Dedifferentiated amniotic fluid mesenchymal stem cell (primary cell): ENCODE results near the gene HMBS.
"Not testable (repeated sequence)": the region's sequence is repeated elsewhere in the genome, so short reads cannot be mapped to it uniquely, and the experiment has no call there.

Experiments used
- DNase-seq: peaks from one replicate; pipeline ENCODE4 v3.0.0-alpha.2; 2016; ENCODE audit errors: extremely low spot score

The HMBS gene

DNA sequence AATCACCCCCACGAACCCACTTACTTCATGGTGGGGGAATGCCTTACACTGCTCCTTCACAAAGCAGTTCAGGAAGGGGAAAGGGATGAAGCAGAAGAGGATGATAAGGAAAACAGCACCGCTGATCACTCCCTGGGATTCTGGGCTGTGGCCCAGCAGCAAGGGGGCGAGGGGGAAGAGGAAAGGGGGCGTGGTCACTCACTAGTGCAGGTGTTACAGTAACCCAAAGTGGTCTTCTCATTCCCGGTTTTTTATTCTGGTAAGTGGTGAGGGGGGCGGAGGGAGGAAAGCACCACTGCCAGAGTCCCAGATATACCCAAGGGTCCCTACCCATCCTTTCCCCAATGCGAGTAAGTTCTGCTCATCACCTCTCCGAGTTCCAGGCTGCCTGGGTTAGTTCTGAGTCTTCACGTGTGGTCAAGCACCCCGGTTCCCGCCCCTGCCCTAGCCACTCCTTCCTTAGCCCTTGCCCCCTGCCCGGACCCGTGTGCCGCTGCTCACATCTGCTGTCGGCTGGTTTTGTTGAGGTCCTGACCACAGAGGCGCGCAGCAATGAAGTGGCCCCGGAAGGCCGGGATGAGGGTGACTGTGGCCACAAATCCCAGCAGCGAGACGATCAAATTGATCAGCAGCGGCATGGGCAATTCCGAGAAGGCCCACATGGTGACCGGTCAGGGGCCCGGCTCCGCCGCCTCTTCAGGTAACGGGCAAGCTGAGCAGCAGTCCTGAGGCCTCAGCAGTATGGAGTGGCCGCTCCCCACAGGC lies 16.5 kb downstream of the HMBS start:
- DNase-seq, result no peak

- peak; percentile 92 for DNase-seq
Observed at GRCh38 chr11:119101759-119102423, 17.2 kb downstream of the HMBS start, which contains the start of gene DPAGT1. Gene DPAGT1 (minus strand): TSS chr11:119101853. CDS start chr11:119101655, 198 bp downstream.

GRCh38 chr11:119103161-119103664 lies 18.5 kb downstream of the HMBS start:
- not testable (repeated sequence) for DNase-seq

DNA sequence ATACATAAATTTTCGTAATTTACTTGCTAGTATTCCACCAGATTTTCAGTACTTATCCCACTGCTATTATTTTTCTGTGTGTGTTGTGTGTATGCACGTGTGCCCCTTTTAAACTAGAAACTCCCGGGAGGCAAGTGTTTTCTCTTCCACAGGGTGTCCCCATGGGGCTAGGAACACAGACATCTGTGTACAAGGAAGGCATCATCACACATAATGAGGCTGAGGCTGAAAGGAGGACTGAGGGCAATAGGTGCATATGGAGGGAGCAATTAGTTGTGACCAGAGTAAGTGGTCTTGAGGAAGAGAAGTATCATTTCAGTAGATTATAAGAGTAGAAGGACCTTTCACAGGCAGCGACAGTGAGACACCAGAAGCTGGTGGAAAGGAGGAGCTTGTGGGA lies 19.1 kb downstream of the HMBS start:
- DNase-seq, result no peak

- DNase-seq, result peak; percentile 75
Observed at GRCh38 chr11:119106564-119107537, 22.2 kb downstream of the HMBS start, which contains the start of gene C2CD2L. Gene C2CD2L (plus strand): TSS chr11:119107344. CDS start chr11:119107742, 398 bp downstream.

GRCh38 chr11:119107538-119108145 lies 23.0 kb downstream of the HMBS start:
- DNase-seq, result no peak

DNA sequence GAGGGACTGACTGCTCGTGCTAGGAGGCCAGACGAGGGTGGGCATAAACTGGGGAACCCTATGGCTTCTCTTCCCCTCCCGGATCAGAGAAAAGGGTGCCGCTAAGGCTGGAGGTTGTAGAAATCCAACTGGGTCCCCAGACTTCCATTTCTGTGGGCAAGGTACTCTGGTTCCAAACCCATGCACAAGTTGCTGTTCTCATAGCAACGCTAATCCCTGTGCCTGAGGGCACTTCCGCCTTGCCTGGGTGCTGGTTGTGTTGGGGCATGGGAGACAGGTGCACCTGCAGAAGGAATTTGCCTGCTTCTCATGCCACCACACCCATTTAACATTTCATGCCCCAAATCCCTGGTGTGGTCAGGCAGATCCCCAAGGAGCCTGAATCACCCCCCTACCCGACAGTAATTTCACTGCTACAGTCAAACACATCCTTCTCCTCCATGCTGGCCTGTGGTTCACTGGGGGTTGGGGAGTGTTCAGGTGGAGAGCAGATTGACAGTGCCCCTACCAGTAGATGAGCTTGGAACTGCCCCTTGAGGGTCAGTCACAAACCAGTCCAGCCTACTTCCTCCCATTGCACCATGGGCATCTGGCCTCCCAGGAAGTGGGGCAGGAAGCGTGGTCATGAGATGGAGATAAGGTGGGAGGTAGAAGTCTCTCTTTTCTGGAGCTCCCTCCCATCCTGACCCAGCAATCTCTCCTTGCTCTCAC lies 23.6 kb downstream of the HMBS start:
- DNase-seq, result no peak

DNA sequence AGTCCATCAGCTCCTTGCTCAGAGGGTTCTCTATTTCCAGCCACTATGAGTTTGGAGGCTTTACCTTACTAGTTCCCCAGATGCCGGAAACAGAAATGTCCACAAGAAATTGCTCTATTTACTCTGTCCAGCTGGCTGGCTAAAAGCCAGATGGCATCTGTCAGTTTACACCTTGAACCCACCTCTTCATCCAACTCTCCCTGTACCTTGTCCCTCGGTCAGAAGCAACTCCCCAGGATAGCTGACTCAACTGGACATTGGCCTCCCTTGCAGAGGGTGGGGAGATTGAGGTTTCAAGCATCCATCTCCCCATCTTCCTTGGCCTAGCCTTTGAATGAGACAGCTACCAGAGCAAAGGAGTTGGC lies 24.2 kb downstream of the HMBS start:
- DNase-seq, result no peak

GRCh38 chr11:119109843-119110242 lies 25.2 kb downstream of the HMBS start:
- DNase-seq, result no peak

- DNase-seq, result no peak
Observed at GRCh38 chr11:119110439-119110838, 25.8 kb downstream of the HMBS start.

DNA sequence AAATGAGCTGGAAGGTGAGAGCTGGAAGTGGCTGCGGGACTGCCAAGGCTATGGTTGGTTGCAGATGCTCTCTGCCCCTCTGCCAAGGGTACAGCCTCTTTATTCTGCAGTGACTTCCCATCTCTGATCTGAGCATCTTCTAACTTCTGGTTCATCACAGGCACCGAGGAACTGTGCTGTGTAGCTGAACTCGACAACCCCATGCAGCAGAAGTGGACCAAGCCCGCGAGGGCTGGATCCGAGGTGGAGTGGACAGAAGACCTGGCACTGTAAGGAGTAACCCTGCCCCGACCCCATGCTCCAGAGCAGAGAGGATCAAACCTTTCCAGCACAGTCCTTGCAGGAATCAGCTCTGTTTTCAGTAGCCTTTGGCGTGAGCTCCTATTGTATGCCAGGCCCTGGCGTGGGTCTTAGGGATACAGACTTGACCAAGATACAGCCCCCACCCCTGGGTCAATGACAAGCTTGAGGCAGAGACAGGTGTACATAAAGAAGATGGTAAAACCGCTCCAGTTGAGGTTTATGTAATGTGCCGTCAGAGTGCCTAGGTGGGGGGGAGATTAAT lies 26.8 kb downstream of the HMBS start:
- no peak for DNase-seq

DNA sequence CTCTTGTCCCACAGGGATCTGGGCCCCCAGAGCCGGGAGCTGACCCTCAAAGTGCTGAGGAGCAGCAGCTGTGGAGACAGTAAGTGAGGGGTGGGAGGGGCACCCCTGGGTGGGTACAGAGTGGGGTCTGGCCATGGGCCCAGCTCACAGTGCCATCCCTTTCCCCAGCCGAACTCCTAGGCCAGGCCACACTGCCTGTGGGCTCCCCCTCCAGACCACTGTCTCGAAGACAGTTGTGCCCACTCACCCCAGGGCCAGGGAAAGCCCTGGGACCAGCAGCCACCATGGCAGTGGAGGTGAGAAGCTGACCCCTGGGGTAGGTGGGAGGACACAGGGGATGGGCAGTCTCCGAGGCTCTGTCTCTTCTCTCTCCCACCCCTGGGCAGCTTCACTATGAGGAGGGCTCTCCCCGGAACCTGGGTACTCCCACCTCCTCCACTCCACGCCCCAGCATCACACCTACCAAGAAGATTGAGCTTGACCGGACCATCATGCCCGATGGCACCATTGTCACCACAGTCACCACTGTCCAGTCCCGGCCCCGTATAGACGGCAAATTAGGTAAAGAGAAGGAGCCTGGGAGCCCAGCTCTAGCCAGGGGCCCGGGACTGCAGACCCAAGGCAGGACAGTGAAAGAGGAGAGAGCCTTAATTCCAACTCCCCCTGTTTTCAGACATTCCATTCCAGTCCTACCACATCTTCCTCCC lies 27.8 kb downstream of the HMBS start:
- DNase-seq, result no peak

DNA sequence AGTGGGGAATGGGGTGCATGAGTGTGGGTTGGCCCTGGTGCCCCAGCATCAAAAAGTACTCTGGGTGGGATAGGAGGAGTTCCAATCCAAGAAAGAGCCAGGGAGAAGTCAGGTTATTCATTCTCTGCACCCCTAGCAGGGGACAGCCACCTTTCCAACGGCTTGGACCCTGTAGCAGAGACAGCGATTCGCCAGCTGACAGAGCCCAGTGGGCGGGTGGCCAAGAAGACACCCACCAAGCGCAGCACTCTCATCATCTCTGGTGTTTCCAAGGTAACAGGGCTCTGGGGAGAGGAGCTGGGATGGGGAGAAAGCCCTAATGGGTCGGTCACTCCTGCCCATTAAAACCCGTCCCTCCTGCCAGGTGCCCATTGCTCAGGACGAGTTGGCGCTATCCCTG lies 29.0 kb downstream of the HMBS start:
- no peak for DNase-seq

GRCh38 chr11:119114351-119114750 lies 29.7 kb downstream of the HMBS start:
- DNase-seq, result no peak

DNA sequence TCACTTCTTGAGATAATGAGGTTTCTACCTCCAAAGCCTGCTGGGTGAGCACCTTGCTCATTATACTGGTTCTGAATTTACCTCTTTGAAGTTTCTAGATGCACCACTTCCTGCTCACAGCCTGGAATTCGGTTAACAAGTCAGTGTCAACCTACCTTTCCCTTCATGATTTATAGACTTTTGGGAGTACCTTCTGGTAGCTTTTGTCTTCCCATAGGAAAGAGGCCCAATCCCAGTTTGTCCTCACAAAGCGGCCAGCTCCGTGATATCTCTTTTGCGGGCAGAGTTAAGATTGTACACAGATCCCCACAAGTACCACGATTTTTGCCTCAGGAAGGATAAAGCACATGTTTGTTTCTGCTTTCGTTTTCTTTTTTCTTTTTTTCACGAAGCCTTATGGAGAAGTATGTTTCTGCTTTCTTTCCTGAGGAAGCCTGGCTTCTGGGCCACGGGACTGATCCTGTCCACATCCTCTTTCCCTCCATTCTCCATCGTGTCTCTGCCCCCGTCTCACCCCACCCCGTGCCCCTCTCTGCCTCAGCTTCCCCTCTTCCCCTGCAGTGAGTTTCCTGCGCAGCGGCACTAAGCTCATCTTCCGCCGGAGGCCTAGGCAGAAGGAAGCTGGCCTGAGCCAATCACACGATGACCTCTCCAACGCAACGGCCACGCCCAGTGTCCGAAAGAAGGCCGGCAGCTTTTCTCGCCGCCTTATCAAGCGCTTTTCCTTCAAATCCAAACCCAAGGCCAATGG lies 31.0 kb downstream of the HMBS start:
- DNase-seq, result no peak

- DNase-seq, result no peak
Observed at GRCh38 chr11:119116235-119116594, 31.5 kb downstream of the HMBS start.

- no peak for DNase-seq
Observed at GRCh38 chr11:119116601-119117000, 31.9 kb downstream of the HMBS start.

DNA sequence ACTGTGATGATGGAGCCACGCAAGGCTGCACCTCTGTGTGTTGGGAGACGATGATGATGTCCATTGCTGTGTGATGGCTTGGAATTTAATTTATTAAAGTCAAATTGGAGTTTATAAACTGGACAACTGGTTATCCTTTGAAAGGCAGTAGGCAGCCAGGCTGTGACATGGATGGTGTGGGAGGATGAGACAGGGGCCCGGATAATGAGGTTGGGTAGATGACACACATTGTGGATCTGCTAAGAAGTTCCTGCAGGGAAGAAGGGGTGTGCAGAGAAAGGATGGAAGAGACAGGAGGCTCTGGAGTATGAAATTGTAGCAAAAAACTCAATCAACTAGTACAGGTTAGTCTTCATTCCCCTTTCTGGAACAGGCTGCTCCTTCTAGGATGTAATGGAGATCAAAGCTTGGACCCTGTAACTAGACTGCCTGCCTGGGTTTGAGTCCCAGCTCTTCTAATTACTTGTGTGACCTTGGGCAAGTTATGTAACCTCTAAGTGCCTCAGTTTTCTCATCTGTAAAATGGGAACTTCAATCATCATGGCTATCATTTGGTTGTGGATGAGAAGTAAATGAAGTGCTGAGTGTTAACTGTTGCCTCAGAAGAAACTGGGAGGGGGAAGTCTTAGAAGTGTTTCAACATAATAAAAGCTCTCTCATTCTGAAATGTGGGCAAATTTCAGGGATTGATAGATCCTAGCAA lies 32.5 kb downstream of the HMBS start:
- no peak for DNase-seq

DNA sequence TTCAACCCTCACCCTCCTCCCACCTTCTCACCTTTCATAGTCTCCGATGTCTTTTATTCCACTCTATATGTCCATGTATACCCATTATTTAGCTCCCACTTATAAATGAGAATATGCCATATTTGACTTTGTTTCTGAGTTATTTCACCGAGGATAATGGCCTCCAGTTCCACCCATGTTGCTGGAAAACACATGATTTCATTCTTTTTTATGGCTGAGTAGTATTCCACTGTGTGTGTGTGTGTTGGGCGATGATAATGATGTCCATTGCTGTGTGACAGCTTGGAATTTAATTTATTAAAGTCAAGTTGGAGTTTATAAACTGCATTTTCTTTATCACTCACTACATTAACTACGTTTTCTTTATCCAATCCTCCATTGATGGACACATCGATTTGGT lies 33.5 kb downstream of the HMBS start:
- DNase-seq, result no peak
